ENCODE data around the gene PELI3.
"Not testable (repeated sequence)": the region's sequence is repeated elsewhere in the genome, so short reads cannot be mapped to it uniquely, and the experiment has no call there.

Gene PELI3

GRCh38 chr11:66462010-66462409 lies 4.7 kb upstream of the PELI3 start:
- TF ChIP-seq CTCF (IDR thresholded peaks at IDR 0.05; ENCODE audit: low read depth, low read length, missing control alignments): no peak
- no peak overlapping the region for H3K4me3 ChIP-seq (ENCODE audit: low read depth, low read length)
- in situ Hi-C loops (cut with HindIII; ENCODE audit: low sequenced_read_pairs): no loop called here
- DNase-seq (ENCODE audit: low read depth): no peak

GRCh38 chr11:66462911-66463310 lies 3.8 kb upstream of the PELI3 start:
- no peak overlapping the region for H3K4me3 ChIP-seq (ENCODE audit: low read depth, low read length)
- no peak for DNase-seq (ENCODE audit: low read depth)
- no peak for TF ChIP-seq CTCF (IDR thresholded peaks at IDR 0.05; ENCODE audit: low read depth, low read length, missing control alignments)
- in situ Hi-C loops (cut with HindIII; ENCODE audit: low sequenced_read_pairs): no loop called here

- DNase-seq (ENCODE audit: low read depth); in situ Hi-C loops (cut with HindIII; ENCODE audit: low sequenced_read_pairs); H3K4me3 ChIP-seq (ENCODE audit: low read depth, low read length): not testable (repeated sequence)
Measured at GRCh38 chr11:66464116-66464515, 2.6 kb upstream of the PELI3 start.

GRCh38 chr11:66464916-66465315 lies 1.8 kb upstream of the PELI3 start:
- TF ChIP-seq CTCF (IDR thresholded peaks at IDR 0.05; ENCODE audit: low read depth, low read length, missing control alignments): no peak
- in situ Hi-C loops (cut with HindIII; ENCODE audit: low sequenced_read_pairs): no loop called here
- no peak for DNase-seq (ENCODE audit: low read depth)
- no peak overlapping the region for H3K4me3 ChIP-seq (ENCODE audit: low read depth, low read length)

- in situ Hi-C loops (cut with HindIII; ENCODE audit: low sequenced_read_pairs): no loop called here
- DNase-seq (ENCODE audit: low read depth): no peak
- H3K4me3 ChIP-seq (ENCODE audit: low read depth, low read length): peak overlapping the region; percentile 58
- no peak for TF ChIP-seq CTCF (IDR thresholded peaks at IDR 0.05; ENCODE audit: low read depth, low read length, missing control alignments)
Measured at GRCh38 chr11:66465373-66466224, 1.1 kb upstream of the PELI3 start.

GRCh38 chr11:66467034-66467659 lies 442 bp downstream of the PELI3 start:
- in situ Hi-C loops (cut with HindIII; ENCODE audit: low sequenced_read_pairs): no loop called here
- TF ChIP-seq CTCF (IDR thresholded peaks at IDR 0.05; ENCODE audit: low read depth, low read length, missing control alignments): no peak
- DNase-seq (ENCODE audit: low read depth): no peak
- peak overlapping the region; percentile 58 for H3K4me3 ChIP-seq (ENCODE audit: low read depth, low read length)

- H3K4me3 ChIP-seq (ENCODE audit: low read depth, low read length): peak overlapping the region; percentile 58
- DNase-seq (ENCODE audit: low read depth): no peak
- in situ Hi-C loops (cut with HindIII; ENCODE audit: low sequenced_read_pairs): no loop called here
- no peak for TF ChIP-seq CTCF (IDR thresholded peaks at IDR 0.05; ENCODE audit: low read depth, low read length, missing control alignments)
Measured at GRCh38 chr11:66467756-66468155, 1.1 kb downstream of the PELI3 start.
